ENCODE measurements around the gene SLC6A11. TPM values are rescaled to one million over a fixed set of nuclear protein-coding genes. Genes with fewer than 3 reads are reported as not detected.

SLC6A11 gene
- 10 to 100 TPM in 1 of 8 experiments, 1 to 10 TPM in 1, under 1 TPM in 5, not detected in 1; 0.20 to 22.9 (median 0.71) TPM for total RNA-seq

GRCh38 chr3:10816019-10816862, at the start of gene SLC6A11:
Gene SLC6A11, plus strand, starts transcription at chr3:10816228. Its CDS starts 38 bp downstream, at chr3:10816266.
- WGBS, 10 experiments: 0 to 90% (median 0%) methylated on average over 1 to 6 of the region's 96 CpGs; no CpG with 5 or more reads in 7 of the 10 experiments
- in situ Hi-C loops (cut with MboI; ENCODE audit: low pct_unique_long_range_greater_than_20kb in 2 of 9, low sequenced_read_pairs in 9 of 9, unreplicated experiment in 9 of 9): no loop called here
- ATAC-seq (replicated peaks in 6 of 8): peak; percentile 40 to 91 (median 84)
- H3K4me3 ChIP-seq: peak within 1 kb of the TSS; percentile 24 to 47 (median 40)
- no peaks in the 10 kb centered on the region for H3K4me1 ChIP-seq (replicated peaks in 1 of 2)
- no peak within 1 kb of the TSS for H3K27ac ChIP-seq

DNA sequence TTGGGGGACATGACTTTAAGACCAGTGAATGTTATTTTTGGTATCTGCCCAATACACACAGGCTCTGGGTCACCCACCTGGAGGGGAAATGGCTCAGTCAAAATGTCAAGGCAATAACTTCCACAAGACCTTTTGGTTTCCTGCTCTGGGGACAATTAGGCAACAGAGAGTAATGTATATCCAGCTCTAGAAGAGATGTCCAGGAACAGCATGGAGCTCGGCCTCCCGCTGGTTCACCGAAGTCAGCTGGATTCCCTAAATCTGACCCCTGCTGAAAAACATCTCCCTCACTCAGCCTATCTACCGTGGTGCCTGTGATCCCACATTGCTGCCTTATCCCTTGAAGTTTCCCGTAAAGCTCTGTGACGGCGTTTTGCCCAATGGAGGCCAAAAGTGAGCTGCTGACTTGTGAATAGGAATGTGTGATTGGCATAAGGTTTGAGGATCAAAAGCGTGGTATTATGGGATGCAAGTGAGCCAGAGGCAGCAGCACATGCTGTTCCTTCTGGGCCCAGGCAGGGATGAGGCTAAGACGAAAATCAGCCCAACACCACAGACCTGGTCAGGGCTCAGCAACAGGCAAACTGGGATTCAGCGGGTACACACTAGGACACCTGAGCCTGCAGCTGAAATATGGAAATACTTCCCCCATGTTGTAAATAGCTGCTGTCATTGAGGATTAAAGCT, 47.2 kb upstream of the SLC6A11 start:
- Histone ChIP-seq H3K4me3 (no peak overlapping the region), H3K27ac (no peak overlapping the region), H3K4me1 (replicated peaks in 1 of 2) (peaks cover 0 to 9% of the 10 kb centered on the region in 2 donors)
- no peak for ATAC-seq (replicated peaks in 6 of 8)
- in situ Hi-C loops (cut with MboI; ENCODE audit: low pct_unique_long_range_greater_than_20kb in 2 of 9, low sequenced_read_pairs in 9 of 9, unreplicated experiment in 9 of 9): loop anchor here in 6 of 9 experiments (25.0 kb wide), 3 partner anchors 168 to 568 kb away; no protein-coding TSS in a partner anchor
- WGBS, 10 experiments: 18 to 90% (median 81%) methylated on average over 2 to 7 of the region's 10 CpGs; no CpG with 5 or more reads in 6 of the 10 experiments

- in situ Hi-C loops (cut with MboI; ENCODE audit: low pct_unique_long_range_greater_than_20kb in 2 of 9, low sequenced_read_pairs in 9 of 9, unreplicated experiment in 9 of 9): loop anchor here in 6 of 9 experiments (25.0 kb wide), 3 partner anchors 167 to 567 kb away; no protein-coding TSS in a partner anchor
- Histone ChIP-seq H3K4me3 (no peak overlapping the region), H3K27ac (no peak overlapping the region), H3K4me1 (replicated peaks in 1 of 2) (no peaks in the 10 kb centered on the region)
- 50 to 89% (median 63%) methylated on average over 3 to 7 of the region's 11 CpGs; no CpG with 5 or more reads in 7 of the 10 experiments for WGBS, 10 experiments
- ATAC-seq (replicated peaks in 6 of 8): no peak
Observed at GRCh38 chr3:10770547-10770946, 45.5 kb upstream of the SLC6A11 start.

DNA sequence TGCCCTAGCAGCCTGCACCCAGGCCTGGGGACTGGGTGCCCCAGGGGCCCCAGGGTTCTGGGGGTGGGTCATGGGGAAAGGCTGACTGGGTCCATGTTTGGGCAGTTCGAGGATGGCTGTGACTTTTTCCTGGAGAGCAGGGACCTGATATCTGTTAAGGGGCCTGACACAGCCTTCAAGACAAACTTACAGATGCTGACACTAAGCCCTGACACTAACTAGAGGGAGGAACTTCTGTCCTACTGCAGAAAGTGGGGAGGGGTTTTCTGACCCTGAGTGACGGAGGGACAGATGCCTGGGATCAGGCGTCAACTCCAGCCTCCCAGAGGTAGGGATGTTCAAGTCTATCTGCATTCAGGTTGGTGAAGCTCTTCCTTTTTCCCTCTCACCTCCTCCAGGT, 45.0 kb upstream of the SLC6A11 start:
- no peak overlapping the region for H3K27ac ChIP-seq
- in situ Hi-C loops (cut with MboI; ENCODE audit: low pct_unique_long_range_greater_than_20kb in 2 of 9, low sequenced_read_pairs in 9 of 9, unreplicated experiment in 9 of 9): loop anchor here in 6 of 9 experiments (25.0 kb wide), 3 partner anchors 166 to 566 kb away; no protein-coding TSS in a partner anchor
- no peaks in the 10 kb centered on the region for H3K4me1 ChIP-seq (replicated peaks in 1 of 2)
- 60 to 80% methylated on average over 1 of the region's 3 CpGs; no CpG with 5 or more reads in 8 of the 10 experiments for WGBS, 10 experiments
- ATAC-seq (replicated peaks in 6 of 8): no peak
- no peak overlapping the region for H3K4me3 ChIP-seq

DNA sequence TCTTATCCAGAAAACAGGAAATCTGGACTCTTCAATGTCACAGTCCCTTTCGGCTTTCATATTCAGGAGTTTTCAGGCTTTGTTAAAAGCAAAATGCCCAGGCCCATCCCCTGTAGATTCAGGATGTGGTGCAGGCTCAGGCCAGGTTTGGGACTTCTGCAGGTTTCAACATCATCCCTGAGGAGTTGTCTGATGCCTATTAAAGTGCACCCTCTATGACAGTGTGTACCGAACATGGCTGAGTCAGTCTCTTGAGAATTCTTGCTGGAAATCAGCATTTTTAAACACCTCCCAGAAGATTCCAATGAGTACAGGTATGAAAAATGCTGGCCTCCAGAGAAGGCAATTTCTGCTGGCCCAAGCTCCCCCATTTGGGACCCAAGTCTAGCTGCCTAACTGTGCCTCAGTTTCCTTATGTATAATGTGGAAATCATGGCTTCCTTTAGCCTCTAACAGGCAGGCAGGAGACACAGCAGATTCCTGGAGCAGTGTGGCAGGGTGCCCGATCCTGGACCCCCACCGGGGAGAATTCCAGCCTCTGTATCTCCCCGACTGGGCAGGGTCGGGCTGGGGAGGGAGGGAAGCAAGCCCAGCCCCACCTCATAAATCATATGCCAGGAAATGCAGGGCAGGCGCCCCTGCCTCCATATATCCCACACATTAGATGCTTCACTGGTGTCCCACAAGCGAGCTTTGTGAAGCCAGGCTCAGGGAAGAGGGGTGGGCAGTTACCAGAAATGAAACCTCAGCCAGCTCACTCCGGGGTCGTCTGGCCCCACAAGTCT, 44.4 kb upstream of the SLC6A11 start:
- Histone ChIP-seq H3K4me1 (replicated peaks in 1 of 2) (no peaks in the 10 kb centered on the region), H3K4me3 (no peak overlapping the region), H3K27ac (no peak overlapping the region)
- 0 to 100% (median 71%) methylated on average over 1 to 3 of the region's 10 CpGs; no CpG with 5 or more reads in 3 of the 10 experiments for WGBS, 10 experiments
- ATAC-seq (replicated peaks in 6 of 8): peak in 3 of 8 experiments; percentile 25 to 30 (median 26)
- in situ Hi-C loops (cut with MboI; ENCODE audit: low pct_unique_long_range_greater_than_20kb in 2 of 9, low sequenced_read_pairs in 9 of 9, unreplicated experiment in 9 of 9): loop anchor here in 6 of 9 experiments (25.0 kb wide), 3 partner anchors 166 to 566 kb away; no protein-coding TSS in a partner anchor

- in situ Hi-C loops (cut with MboI; ENCODE audit: low pct_unique_long_range_greater_than_20kb in 2 of 9, low sequenced_read_pairs in 9 of 9, unreplicated experiment in 9 of 9): loop anchor here in 6 of 9 experiments (25.0 kb wide), 3 partner anchors 165 to 565 kb away; no protein-coding TSS in a partner anchor
- WGBS, 10 experiments: 36 to 100% (median 64%) methylated on average over 1 to 11 of the region's 16 CpGs; no CpG with 5 or more reads in 2 of the 10 experiments
- peak in 4 of 8 experiments; percentile 32 to 54 (median 38) for ATAC-seq (replicated peaks in 6 of 8)
- H3K4me3 ChIP-seq: no peak overlapping the region
- no peak overlapping the region for H3K27ac ChIP-seq
- no peaks in the 10 kb centered on the region for H3K4me1 ChIP-seq (replicated peaks in 1 of 2)
Observed at GRCh38 chr3:10772271-10773161, 43.5 kb upstream of the SLC6A11 start.

- Histone ChIP-seq H3K4me3 (no peak overlapping the region), H3K4me1 (replicated peaks in 1 of 2) (no peaks in the 10 kb centered on the region), H3K27ac (no peak overlapping the region)
- no peak for ATAC-seq (replicated peaks in 6 of 8)
- in situ Hi-C loops (cut with MboI; ENCODE audit: low pct_unique_long_range_greater_than_20kb in 2 of 9, low sequenced_read_pairs in 9 of 9, unreplicated experiment in 9 of 9): loop anchor here in 6 of 9 experiments (25.0 kb wide), 3 partner anchors 163 to 563 kb away; no protein-coding TSS in a partner anchor
- WGBS, 10 experiments: 0 to 100% (median 59%) methylated on average over 1 to 6 of the region's 8 CpGs; no CpG with 5 or more reads in 4 of the 10 experiments
Observed at GRCh38 chr3:10774129-10774670, 41.8 kb upstream of the SLC6A11 start.

- in situ Hi-C loops (cut with MboI; ENCODE audit: low pct_unique_long_range_greater_than_20kb in 2 of 9, low sequenced_read_pairs in 9 of 9, unreplicated experiment in 9 of 9): loop anchor here in 6 of 9 experiments (25.0 kb wide), 3 partner anchors 162 to 562 kb away; no protein-coding TSS in a partner anchor
- Histone ChIP-seq H3K4me1 (replicated peaks in 1 of 2) (no peaks in the 10 kb centered on the region), H3K27ac (no peak overlapping the region), H3K4me3 (no peak overlapping the region)
- 10 to 93% (median 55%) methylated on average over 1 to 6 of the region's 8 CpGs; no CpG with 5 or more reads in 3 of the 10 experiments for WGBS, 10 experiments
- ATAC-seq (replicated peaks in 6 of 8): no peak
Observed at GRCh38 chr3:10774825-10775224, 41.2 kb upstream of the SLC6A11 start.

GRCh38 chr3:10775259-10775658, 40.8 kb upstream of the SLC6A11 start:
- in situ Hi-C loops (cut with MboI; ENCODE audit: low pct_unique_long_range_greater_than_20kb in 2 of 9, low sequenced_read_pairs in 9 of 9, unreplicated experiment in 9 of 9): no loop called here
- 10 to 80% (median 64%) methylated on average over 1 to 8 of the region's 8 CpGs; no CpG with 5 or more reads in 7 of the 10 experiments for WGBS, 10 experiments
- Histone ChIP-seq H3K4me1 (replicated peaks in 1 of 2) (no peaks in the 10 kb centered on the region), H3K27ac (no peak overlapping the region), H3K4me3 (no peak overlapping the region)
- ATAC-seq (replicated peaks in 6 of 8): no peak

DNA sequence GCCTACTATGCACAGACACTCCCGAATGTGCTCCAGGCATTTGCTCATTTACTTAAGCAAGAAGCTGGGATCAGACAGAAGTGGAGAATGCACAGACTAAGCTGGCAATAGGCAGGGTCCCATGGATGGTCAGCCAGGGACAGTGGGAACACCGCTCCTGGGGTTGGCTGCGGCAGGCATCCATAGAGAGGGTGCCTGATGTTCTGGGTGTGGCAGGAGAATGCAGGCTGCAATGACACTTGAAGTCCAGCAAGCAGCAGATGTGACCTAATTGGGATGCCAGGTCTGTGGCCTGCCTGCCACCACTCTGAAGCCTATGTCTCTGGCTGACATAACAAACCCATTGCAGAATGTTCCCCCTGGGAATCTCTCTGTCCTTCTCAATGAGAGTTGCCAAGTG, 40.2 kb upstream of the SLC6A11 start:
- H3K27ac ChIP-seq: no peak overlapping the region
- ATAC-seq (replicated peaks in 6 of 8): no peak
- no peaks in the 10 kb centered on the region for H3K4me1 ChIP-seq (replicated peaks in 1 of 2)
- WGBS, 10 experiments: 0 to 86% (median 80%) methylated on average over 1 to 3 of the region's 3 CpGs; no CpG with 5 or more reads in 5 of the 10 experiments
- no peak overlapping the region for H3K4me3 ChIP-seq
- in situ Hi-C loops (cut with MboI; ENCODE audit: low pct_unique_long_range_greater_than_20kb in 2 of 9, low sequenced_read_pairs in 9 of 9, unreplicated experiment in 9 of 9): no loop called here

- in situ Hi-C loops (cut with MboI; ENCODE audit: low pct_unique_long_range_greater_than_20kb in 2 of 9, low sequenced_read_pairs in 9 of 9, unreplicated experiment in 9 of 9): no loop called here
- Histone ChIP-seq H3K27ac (no peak overlapping the region), H3K4me3 (no peak overlapping the region), H3K4me1 (replicated peaks in 1 of 2) (no peaks in the 10 kb centered on the region)
- 50 to 71% (median 58%) methylated on average over 1 to 2 of the region's 2 CpGs; no CpG with 5 or more reads in 6 of the 10 experiments for WGBS, 10 experiments
- ATAC-seq (replicated peaks in 6 of 8): no peak
Observed at GRCh38 chr3:10777627-10778026, 38.4 kb upstream of the SLC6A11 start.

All from motor neuron (in vitro differentiated cells).